ENCODE results near the gene SLC52A1. TPM values are rescaled to one million over a fixed set of nuclear protein-coding genes. Genes with fewer than 3 reads are reported as not detected.

The SLC52A1 gene
- total RNA-seq, 1 donor from 2014 or later: 0.49 TPM

- Histone ChIP-seq H3K4me1 (no peaks in the 10 kb centered on the region), H3K4me3 (no peak overlapping the region), H3K9me3 (no peaks in the 10 kb centered on the region), H3K27ac (no peak overlapping the region), H3K36me3 (peaks cover 3 to 53% of the 10 kb centered on the region in 2 donors), H3K27me3 (no peaks in the 10 kb centered on the region)
- intact Hi-C loops (cut with DNase I): no loop called here
- TF ChIP-seq POLR2AphosphoS5 (IDR thresholded peaks at IDR 0.05; ENCODE audit: insufficient read depth in 1 of 2, low read depth in 1 of 2) (no peak), CTCF (IDR thresholded peaks at IDR 0.05) (no peak), POLR2A (IDR thresholded peaks at IDR 0.05) (no peak)
- DNase-seq (ENCODE audit: extremely low spot score in 2 of 2): no peak
Measured at GRCh38 chr17:5014357-5014756, 20.9 kb downstream of the SLC52A1 start.

- Histone ChIP-seq H3K4me3 (no peak overlapping the region), H3K27ac (no peak overlapping the region), H3K27me3 (no peaks in the 10 kb centered on the region), H3K4me1 (no peaks in the 10 kb centered on the region), H3K9me3 (no peaks in the 10 kb centered on the region), H3K36me3 (peaks cover 0 to 67% of the 10 kb centered on the region in 2 donors)
- intact Hi-C loops (cut with DNase I): no loop called here
- TF ChIP-seq CTCF (IDR thresholded peaks at IDR 0.05): no peak
- TF ChIP-seq POLR2A (IDR thresholded peaks at IDR 0.05): no peak
- no peak for TF ChIP-seq POLR2AphosphoS5 (IDR thresholded peaks at IDR 0.05; ENCODE audit: insufficient read depth in 1 of 2, low read depth in 1 of 2)
- no peak for DNase-seq (ENCODE audit: extremely low spot score in 2 of 2)
Measured at GRCh38 chr17:5011928-5012327, 23.3 kb downstream of the SLC52A1 start.

- DNase-seq (ENCODE audit: extremely low spot score in 2 of 2): no peak
- Histone ChIP-seq H3K4me3 (no peak overlapping the region), H3K4me1 (peaks cover 25% of the 10 kb centered on the region), H3K27me3 (no peaks in the 10 kb centered on the region), H3K36me3 (peaks cover 0 to 72% of the 10 kb centered on the region in 2 donors), H3K9me3 (no peaks in the 10 kb centered on the region), H3K27ac (no peak overlapping the region)
- intact Hi-C loops (cut with DNase I): no loop called here
- TF ChIP-seq POLR2AphosphoS5 (IDR thresholded peaks at IDR 0.05; ENCODE audit: insufficient read depth in 1 of 2, low read depth in 1 of 2) (no peak), CTCF (IDR thresholded peaks at IDR 0.05) (no peak), POLR2A (IDR thresholded peaks at IDR 0.05) (no peak)
Measured at GRCh38 chr17:5003214-5003867, 31.9 kb downstream of the SLC52A1 start.

- no peaks in the 10 kb centered on the region for H3K9me3 ChIP-seq
- intact Hi-C loops (cut with DNase I): no loop called here
- no peaks in the 10 kb centered on the region for H3K27me3 ChIP-seq
- no peak for DNase-seq (ENCODE audit: extremely low spot score in 2 of 2)
- TF ChIP-seq POLR2A (IDR thresholded peaks at IDR 0.05) (no peak), CTCF (IDR thresholded peaks at IDR 0.05) (no peak)
- peaks cover 0 to 61% of the 10 kb centered on the region in 2 donors for H3K36me3 ChIP-seq
- no peak overlapping the region for H3K4me3 ChIP-seq
- H3K4me1 ChIP-seq: peaks cover 26% of the 10 kb centered on the region
- no peak overlapping the region for H3K27ac ChIP-seq
Measured at GRCh38 chr17:5002121-5002788, 33.0 kb downstream of the SLC52A1 start.

GRCh38 chr17:5000237-5000639, 35.0 kb downstream of the SLC52A1 start:
- H3K9me3 ChIP-seq: no peaks in the 10 kb centered on the region
- H3K4me3 ChIP-seq: peak overlapping the region; percentile 85 to 95
- DNase-seq (ENCODE audit: extremely low spot score in 2 of 2): no peak
- peaks cover 0 to 41% of the 10 kb centered on the region in 2 donors for H3K36me3 ChIP-seq
- H3K27me3 ChIP-seq: no peaks in the 10 kb centered on the region
- peaks cover 33% of the 10 kb centered on the region for H3K4me1 ChIP-seq
- TF ChIP-seq POLR2AphosphoS5 (IDR thresholded peaks at IDR 0.05; ENCODE audit: insufficient read depth in 1 of 2, low read depth in 1 of 2) (peak in 1 of 2 donors; percentile 34), CTCF (IDR thresholded peaks at IDR 0.05) (no peak), POLR2A (IDR thresholded peaks at IDR 0.05) (no peak)
- intact Hi-C loops (cut with DNase I): no loop called here
- peak overlapping the region; percentile 89 for H3K27ac ChIP-seq

Measured in vagina (tissue), 2 donors.